HT-29 (cell line): Measurements from ENCODE around the gene MZF1. TPM values are rescaled to one million over a fixed set of nuclear protein-coding genes. Genes with fewer than 3 reads are reported as not detected.
"Not testable (repeated sequence)": the region's sequence is repeated elsewhere in the genome, so short reads cannot be mapped to it uniquely, and the experiment has no call there.

ENCODE experiments used
- DNase-seq: peaks from one replicate; pipeline ENCODE4 v3.0.0-alpha.2; 2015; ENCODE audit warnings: low spot score
- total RNA-seq: library from RNA; depleted of rRNA; stranded (reverse); fragments of >200 nt; shearing (Covaris generic); gene quantifications from 2 replicates; pipeline ENCODE4 v1.2.3, GENCODE V29; 2014; rRNA removed

The MZF1 gene
- 92.5 and 94.8 TPM in 2 replicates for total RNA-seq

DNA sequence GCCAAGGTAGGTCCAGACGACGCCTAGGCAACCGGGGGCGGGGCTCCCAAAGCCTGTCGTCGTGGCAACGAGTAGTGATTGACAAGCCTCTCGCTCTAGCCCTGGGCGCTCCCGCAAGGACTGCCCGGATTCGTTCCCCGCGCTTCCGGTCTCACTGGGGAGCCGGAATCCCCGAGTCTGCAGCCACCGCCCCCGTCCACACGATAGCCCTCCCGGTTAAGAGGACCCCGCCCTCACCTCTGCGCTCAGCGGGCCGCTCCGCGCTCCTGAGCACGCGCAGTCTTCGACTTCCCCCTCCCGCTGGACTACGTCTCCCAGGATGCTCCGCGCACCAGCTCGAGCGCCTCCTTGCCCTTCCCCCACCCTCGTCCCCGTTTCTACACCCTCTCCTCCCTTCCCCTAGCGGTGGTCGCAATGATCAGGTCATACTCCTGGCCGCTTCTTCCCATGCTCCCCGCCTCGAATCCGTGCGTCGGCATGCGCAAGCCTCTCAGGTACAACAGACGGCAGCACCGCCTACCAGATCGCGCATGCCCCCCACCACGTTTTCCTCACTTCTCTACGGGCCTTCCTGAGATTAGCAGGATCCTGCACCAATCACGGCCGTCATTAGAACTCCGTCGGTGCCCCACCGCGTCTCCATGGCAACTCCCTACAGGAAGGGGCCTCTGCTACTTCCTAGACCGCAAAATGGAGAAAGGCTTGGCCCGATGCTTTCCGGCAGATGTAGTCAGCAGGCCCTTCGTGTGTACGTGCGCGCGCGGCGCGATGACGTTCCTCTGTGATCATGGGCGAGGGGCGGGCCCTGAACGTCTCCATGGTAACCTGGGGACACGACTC is at the start of gene MZF1:
MZF1 (minus strand) TSS at position 518 of the 840 bp plus-strand sequence. CDS start 1,946 bp downstream, outside the sequence.
- peak; percentile 100 for DNase-seq

DNA sequence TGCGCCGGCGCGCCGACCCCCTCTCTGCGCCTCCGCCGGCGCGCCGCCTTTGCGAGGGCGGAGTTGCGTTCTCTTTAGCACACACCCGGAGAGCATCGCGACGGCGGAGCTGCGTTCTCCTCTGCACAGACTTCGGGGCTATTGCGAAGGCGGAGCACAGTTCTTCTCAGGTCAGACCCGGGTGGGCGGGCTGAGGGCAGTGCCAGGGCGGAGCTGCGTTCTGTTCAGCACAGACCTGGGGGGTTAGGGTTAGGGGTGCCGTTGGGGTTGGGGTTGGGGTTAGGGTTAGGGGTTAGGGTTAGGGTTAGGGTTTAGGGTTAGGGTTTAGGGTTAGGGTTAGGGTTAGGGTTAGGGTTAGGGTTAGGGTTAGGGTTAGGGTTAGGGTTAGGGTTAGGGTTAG is 34.1 kb upstream of the MZF1 start:
- not testable (repeated sequence) for DNase-seq

DNA sequence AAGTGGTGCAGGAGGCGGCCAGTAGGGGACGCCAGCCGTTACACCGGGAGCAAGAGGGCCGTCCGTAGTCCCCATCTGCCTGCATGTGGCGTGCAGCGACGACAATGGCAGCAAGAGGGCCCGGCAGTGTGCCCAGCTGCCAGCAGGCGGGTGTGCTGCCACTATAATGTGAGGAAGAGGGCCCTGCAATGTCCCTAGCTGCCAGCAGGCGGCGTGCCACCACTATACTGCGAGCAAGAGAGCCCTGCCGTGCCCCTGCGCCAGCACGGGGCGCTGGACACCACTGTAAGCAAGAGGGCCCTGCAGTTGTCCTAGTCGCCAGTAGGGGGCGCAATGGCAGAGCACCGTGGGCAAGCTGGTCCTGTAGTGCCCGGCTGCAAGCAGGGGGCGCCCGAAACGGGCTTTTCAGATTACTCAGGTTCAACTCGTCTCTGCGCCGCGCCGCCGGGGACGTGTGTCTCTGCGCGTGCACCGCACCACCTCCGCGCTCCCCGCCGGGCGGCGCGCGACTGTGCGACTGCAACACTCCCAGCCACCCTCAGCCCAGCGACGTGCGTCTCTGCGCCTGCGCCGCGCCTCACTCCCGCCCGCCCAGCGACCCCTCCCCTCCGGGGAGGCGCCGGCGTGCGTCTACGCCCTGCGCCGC is 33.2 kb upstream of the MZF1 start:
- DNase-seq = not testable (repeated sequence)

DNA sequence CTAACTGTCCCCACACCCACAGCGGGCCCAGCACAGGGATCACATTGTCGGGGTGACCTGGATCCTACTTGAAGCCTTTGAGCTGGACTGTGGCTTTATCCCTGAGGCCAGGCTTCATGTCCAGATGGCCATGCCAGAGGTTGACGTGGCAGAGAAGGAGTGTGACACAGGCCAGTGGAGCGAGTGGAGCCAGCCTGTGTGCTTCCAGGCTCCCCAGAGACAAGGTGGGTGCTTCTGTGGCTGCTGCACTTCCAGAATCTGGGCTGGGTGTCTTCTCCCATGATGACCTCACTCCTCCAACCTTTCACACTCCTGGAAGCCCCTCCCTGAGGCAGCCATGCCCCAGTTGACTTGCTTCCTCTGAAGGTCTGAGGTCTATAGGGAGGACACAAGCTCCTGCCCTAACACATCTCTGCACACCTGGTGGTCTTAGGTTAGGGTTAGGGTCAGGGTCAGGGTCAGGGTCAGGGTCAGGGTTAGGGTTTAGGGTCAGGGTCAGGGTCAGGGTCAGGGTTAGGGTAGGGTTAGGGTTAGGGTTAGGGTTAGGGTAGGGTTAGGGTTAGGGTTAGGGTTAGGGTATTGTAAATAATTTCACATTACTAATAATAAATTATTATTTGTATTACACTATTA is 13.1 kb upstream of the MZF1 start:
- DNase-seq = peak; percentile 0

DNA sequence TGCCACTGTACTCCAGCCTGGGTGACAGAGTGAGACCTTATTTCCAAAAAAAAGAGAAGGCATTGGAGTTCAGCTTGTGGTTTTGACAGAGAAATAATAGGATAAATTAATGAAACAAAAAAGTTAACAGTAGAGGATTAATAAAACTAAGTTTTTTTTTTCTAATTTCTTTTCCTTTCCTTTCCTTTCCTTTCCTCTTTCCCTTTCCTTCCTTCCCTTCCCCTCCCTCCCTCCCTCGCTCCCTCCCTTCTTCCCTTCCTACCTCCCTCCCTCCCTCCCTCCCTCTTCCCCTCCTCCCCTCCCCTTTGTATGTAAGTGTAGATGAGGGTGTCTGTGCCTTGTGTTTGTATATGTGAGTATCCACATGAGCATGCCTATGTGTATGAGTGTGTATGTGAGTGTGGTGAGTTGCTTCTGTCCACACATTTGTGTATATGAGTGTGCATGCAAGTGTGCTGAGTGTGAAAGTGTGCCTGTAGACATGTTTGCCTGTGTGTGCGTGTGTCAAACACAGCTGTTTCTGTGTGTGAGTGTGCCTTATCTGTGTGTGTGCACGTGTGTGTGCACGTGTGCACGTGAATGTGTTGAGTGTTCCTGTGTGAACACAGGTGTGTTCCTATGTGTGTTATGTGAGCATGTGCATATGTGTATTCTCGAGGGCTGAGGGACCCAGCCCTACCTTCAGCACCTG is 12.5 kb upstream of the MZF1 start:
- DNase-seq = no peak

- no peak for DNase-seq
Observed at GRCh38 chr19:58584498-58585441, 11.6 kb upstream of the MZF1 start.

GRCh38 chr19:58582985-58583384 is 9.8 kb upstream of the MZF1 start:
- no peak for DNase-seq

DNA sequence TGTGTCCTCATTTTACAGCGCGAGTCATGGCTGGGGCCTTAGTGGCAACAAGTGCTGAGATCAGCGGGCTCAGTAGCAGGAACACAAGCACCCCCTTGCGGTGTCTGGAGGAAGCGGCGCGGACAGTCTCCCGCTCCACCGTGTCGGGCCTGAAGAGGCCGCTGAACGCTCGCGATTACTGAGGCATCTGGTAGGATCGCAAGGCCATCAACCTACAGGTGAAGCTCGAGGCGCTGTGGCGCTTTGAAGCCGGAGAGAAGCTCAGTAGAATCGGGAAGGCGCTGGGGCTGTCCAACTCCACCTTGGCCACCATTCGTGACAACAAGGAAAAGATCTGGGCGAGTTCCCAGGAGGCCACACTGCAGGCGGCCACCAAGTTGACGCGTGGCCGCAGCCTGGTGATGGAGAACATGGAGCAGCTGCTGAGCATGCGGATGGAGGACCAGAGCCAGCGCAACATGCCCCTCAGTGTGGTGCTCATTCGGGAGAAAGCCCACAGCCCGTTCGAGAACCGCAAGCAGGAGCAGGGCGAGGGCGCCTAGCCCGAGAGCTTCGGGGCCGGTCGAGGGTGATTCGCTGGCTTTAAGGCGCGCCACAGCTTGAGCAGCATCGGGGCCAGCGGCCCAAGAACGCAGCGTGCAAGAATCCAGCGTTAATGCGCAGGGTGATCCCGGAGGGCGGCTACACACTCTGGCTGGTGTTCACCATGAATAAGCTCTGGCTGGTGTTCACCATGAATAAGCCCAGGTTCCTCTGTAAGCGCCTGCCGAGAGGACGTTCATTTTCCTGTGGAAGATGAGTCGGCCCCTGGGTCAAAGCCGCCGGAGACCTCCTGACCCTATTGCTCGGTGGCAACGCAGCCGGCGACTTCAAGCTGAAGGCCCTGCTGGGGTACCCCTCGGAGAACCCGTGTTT is 8.3 kb upstream of the MZF1 start:
- peak; percentile 3 for DNase-seq

- DNase-seq = peak; percentile 0
Observed at GRCh38 chr19:58579473-58580142, 6.5 kb upstream of the MZF1 start.

- DNase-seq = peak; percentile 0
Observed at GRCh38 chr19:58578012-58578925, 5.1 kb upstream of the MZF1 start.

DNA sequence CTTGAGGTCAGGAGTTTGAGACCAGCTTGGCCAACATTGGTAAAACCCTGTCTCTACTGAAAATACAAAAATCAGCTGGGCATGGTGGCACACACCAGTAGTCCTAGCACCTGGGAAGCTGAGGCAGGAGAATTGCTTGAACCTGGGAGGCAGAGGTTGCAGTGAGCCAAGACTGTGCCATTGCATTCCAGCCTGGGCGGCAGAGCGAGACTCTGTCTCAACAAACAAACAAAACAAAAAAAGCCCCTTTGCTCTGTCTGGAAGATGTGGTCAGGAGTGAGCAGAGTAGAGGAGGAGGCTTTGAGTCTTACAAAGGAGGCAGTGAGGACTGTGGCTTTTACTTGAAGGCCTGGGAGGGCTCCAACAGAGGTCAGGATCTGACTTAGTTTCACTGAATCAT is 4.4 kb upstream of the MZF1 start:
- DNase-seq = not testable (repeated sequence)

DNA sequence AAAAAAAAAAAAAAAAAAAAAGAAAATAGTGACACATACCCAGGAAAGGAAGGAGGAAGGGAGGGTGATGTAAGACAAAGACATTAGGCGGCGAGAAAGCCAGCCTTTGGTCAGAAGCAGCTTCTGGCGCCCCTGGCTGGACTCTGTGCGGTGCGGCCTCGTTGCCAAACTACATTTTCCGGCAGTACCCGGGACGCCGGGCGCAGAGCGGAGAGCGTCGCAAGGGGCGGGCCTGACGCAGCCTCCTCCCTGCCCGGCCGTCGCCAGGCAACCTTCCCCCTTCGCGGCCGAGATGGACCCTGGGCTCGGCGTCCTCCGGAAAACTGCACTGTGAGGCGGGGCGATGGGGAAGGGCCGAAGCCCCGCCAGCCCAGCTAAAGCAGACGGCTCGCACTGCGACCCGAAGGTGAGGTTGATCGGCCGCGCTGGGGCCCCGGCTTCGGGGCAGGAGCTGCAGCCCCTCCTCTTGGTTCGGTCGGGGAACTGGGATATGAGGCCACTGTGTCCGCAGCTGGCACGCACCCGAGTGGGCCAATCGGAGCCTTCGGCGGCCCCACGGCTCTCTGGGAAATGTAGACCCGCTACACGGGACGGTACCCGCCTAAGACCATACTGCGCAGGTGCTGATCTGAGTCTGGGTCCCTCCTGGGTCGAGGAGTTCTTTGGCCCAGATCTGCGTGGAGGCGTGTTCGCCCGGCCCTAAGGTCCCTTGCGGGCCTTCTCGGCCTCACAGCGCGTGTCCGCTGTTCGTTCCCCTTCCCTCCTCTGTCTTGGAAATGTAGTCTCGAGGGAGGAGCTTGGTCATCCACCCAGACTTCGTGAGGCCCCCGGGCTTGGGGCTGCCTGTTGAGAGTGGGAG is 2.3 kb upstream of the MZF1 start:
- peak; percentile 98 for DNase-seq

DNA sequence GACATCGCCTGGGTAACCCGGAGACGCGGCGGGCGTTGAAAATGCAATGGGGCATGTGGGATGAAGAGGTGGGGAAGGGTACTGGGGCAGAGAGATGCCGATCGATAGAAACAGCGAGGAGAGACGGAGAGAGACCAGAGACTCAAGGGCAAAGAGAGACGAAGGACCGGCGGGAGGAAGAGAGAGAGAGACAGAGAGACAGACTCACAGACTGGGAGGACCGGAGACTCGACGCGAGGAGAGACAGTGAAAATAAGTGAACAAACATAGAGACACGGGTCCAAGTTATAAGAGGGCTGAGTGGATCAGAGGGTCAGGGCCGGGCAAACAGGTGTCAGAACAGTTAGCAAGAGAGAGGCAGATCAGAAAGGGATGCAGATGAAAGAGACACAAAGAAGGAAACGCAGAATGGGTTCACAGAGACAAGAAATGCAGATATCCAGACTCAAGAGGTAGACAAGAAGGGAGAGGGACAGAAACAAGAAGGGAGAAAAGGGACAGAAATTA is 576 bp upstream of the MZF1 start:
- no peak for DNase-seq

- no peak for DNase-seq
Observed at GRCh38 chr19:58572026-58572817, 913 bp downstream of the MZF1 start.

- DNase-seq = no peak
Observed at GRCh38 chr19:58571575-58571947, 1.6 kb downstream of the MZF1 start.
